ENCODE data around the gene APOL3. TPM values are rescaled to one million over a fixed set of nuclear protein-coding genes. Genes with fewer than 3 reads are reported as not detected.
A peak's percentile ranks its signal among the peaks of the same experiment; 100 is the strongest.
"Not testable (repeated sequence)": the region's sequence is repeated elsewhere in the genome, so short reads cannot be mapped to it uniquely, and the experiment has no call there.

The APOL3 gene
- total RNA-seq = 10 to 100 TPM; 32.2 to 33.3 TPM
- long read RNA-seq, transcript APOL3-205 (4 exons, 2,214 nt) = major isoform, 7 of 14 reads
- long read RNA-seq, partial matches to known transcripts = 1 of 14 reads
- long read RNA-seq, other reads (novel, unspliced or antisense) = 2 of 14 reads

GRCh38 chr22:36160499-36160942, at the start of gene APOL3:
APOL3 (minus strand) TSS chr22:36160755; CDS start chr22:36149055, 11,700 bp downstream.
- DNase-seq = peak; percentile 88

GRCh38 chr22:36210224-36210623, 49.7 kb upstream of the APOL3 start:
- no peak for ATAC-seq
- DNase-seq = no peak
- intact Hi-C loops (cut with DNase I) = no loop called here

More at GRCh38 chr22:36160499-36160942, at the start of gene APOL3:
- intact Hi-C loops (cut with DNase I) = no loop called here
- peak; percentile 46 to 73 for ATAC-seq

- DNase-seq; intact Hi-C loops (cut with DNase I); ATAC-seq: not testable (repeated sequence)
These were observed 48.9 kb upstream of the APOL3 start for GRCh38 chr22:36209488-36209908.

GRCh38 chr22:36208914-36209313, 48.4 kb upstream of the APOL3 start:
- intact Hi-C loops (cut with DNase I) = no loop called here
- ATAC-seq (no peak), DNase-seq (no peak)

- intact Hi-C loops (cut with DNase I) = no loop called here
- ATAC-seq = no peak
- DNase-seq = no peak
These were observed 47.7 kb upstream of the APOL3 start for GRCh38 chr22:36208162-36208765.

GRCh38 chr22:36206255-36206654, 45.7 kb upstream of the APOL3 start:
- intact Hi-C loops (cut with DNase I) = no loop called here
- ATAC-seq (no peak), DNase-seq (no peak)

GRCh38 chr22:36205573-36205972, 45.0 kb upstream of the APOL3 start:
- ATAC-seq; DNase-seq; intact Hi-C loops (cut with DNase I): not testable (repeated sequence)

- ATAC-seq (no peak), DNase-seq (no peak)
- intact Hi-C loops (cut with DNase I) = no loop called here
These were observed 44.1 kb upstream of the APOL3 start for GRCh38 chr22:36204632-36205015.

GRCh38 chr22:36204001-36204631, 43.6 kb upstream of the APOL3 start:
- no peak for DNase-seq
- intact Hi-C loops (cut with DNase I) = no loop called here
- no peak for ATAC-seq

- intact Hi-C loops (cut with DNase I); DNase-seq; ATAC-seq: not testable (repeated sequence)
These were observed 42.9 kb upstream of the APOL3 start for GRCh38 chr22:36203441-36203840.

- DNase-seq; intact Hi-C loops (cut with DNase I); ATAC-seq: not testable (repeated sequence)
These were observed 42.4 kb upstream of the APOL3 start for GRCh38 chr22:36202906-36203305.

- ATAC-seq (peak; percentile 79 to 87), DNase-seq (peak; percentile 88)
- intact Hi-C loops (cut with DNase I) = no loop called here
These were observed 41.2 kb upstream of the APOL3 start, which contains the start of gene APOL4 for GRCh38 chr22:36201630-36202319. APOL4 (minus strand) TSS chr22:36201809; CDS start chr22:36201734, 75 bp downstream.

GRCh38 chr22:36201025-36201424, 40.5 kb upstream of the APOL3 start:
- peak in 1 of 2 donors; percentile 30 for ATAC-seq
- intact Hi-C loops (cut with DNase I); DNase-seq: not testable (repeated sequence)

- intact Hi-C loops (cut with DNase I) = loop anchor here (5.0 to 10.0 kb wide), 4 partner anchors 38 to 286 kb away; partner anchors contain the start of genes APOL2 (in 1 of the 2) and TXN2 (in 1 of the 2)
These were observed 38.5 kb upstream of the APOL3 start for GRCh38 chr22:36199001-36199551.

GRCh38 chr22:36198536-36198935, 38.0 kb upstream of the APOL3 start:
- ATAC-seq (no peak), DNase-seq (no peak)
- intact Hi-C loops (cut with DNase I) = loop anchor here (5.0 to 10.0 kb wide), 4 partner anchors 39 to 286 kb away; partner anchors contain the start of genes APOL2 (in 1 of the 2) and TXN2 (in 1 of the 2)

More at GRCh38 chr22:36199001-36199551, 38.5 kb upstream of the APOL3 start:
- DNase-seq = no peak
- no peak for ATAC-seq

- peak in 1 of 2 donors; percentile 5 for ATAC-seq
- intact Hi-C loops (cut with DNase I) = loop anchor here (5.0 to 10.0 kb wide), 4 partner anchors 40 to 287 kb away; partner anchors contain the start of genes APOL2 (in 1 of the 2) and TXN2 (in 1 of the 2)
- no peak for DNase-seq
These were observed 37.1 kb upstream of the APOL3 start for GRCh38 chr22:36197514-36198146.

GRCh38 chr22:36197065-36197440, 36.5 kb upstream of the APOL3 start:
- intact Hi-C loops (cut with DNase I) = loop anchor here (5.0 to 10.0 kb wide), 4 partner anchors 40 to 288 kb away; partner anchors contain the start of genes APOL2 (in 1 of the 2) and TXN2 (in 1 of the 2)
- DNase-seq = peak; percentile 84
- peak; percentile 38 to 73 for ATAC-seq

Data from left cardiac atrium (tissue), 4 donors.